HEK293 (cell line): ENCODE data around the gene GRK5.

ENCODE experiments used
- CTCF ChIP-seq: fragments of 450-650 bp; formaldehyde crosslinking; IDR thresholded peaks from 2 replicates; pipeline ENCODE4 v1.5.1; 2016; ENCODE audit warnings: missing biosample characterization, missing genetic modification characterization
- KLF17 ChIP-seq: fragments of 450-650 bp; formaldehyde crosslinking; IDR thresholded peaks from 2 replicates; pipeline ENCODE4 v1.5.1; 2016; ENCODE audit warnings: missing biosample characterization, missing genetic modification characterization
- REST ChIP-seq: fragments of 450-650 bp; formaldehyde crosslinking; IDR thresholded peaks from 2 replicates; pipeline ENCODE4 v1.5.1; 2016; ENCODE audit warnings: missing biosample characterization, missing genetic modification characterization
- SCRT2 ChIP-seq: fragments of 450-650 bp; formaldehyde crosslinking; IDR thresholded peaks from 2 replicates; pipeline ENCODE4 v1.5.1; 2016; ENCODE audit warnings: missing biosample characterization, missing genetic modification characterization
- ZNF707 ChIP-seq: fragments of 450-650 bp; formaldehyde crosslinking; IDR thresholded peaks from 2 replicates; pipeline ENCODE4 v1.5.1; 2016; ENCODE audit warnings: missing biosample characterization, missing genetic modification characterization

- TF ChIP-seq ZNF707 (no peak), CTCF (tag by site-specific recombination) (no peak), SCRT2 (no peak), KLF17 (tag by site-specific recombination) (no peak), REST (tag by site-specific recombination) (no peak)
Measured at GRCh38 chr10:119502618-119503155, 295.3 kb downstream of the GRK5 start.
